ENCODE results near the gene CYBA.
A peak's percentile ranks its signal among the peaks of the same experiment; 100 is the strongest.

The CYBA gene

GRCh38 chr16:88647178-88648070 is 3.4 kb downstream of the CYBA start:
- DNase-seq (ENCODE audit: low read depth): no peak

- no peak for DNase-seq (ENCODE audit: low read depth)
Measured at GRCh38 chr16:88646345-88647034, 4.4 kb downstream of the CYBA start.

GRCh38 chr16:88645941-88646340 is 4.9 kb downstream of the CYBA start:
- no peak for DNase-seq (ENCODE audit: low read depth)

- DNase-seq (ENCODE audit: low read depth): no peak
Measured at GRCh38 chr16:88645455-88645854, 5.4 kb downstream of the CYBA start.

- no peak for DNase-seq (ENCODE audit: low read depth)
Measured at GRCh38 chr16:88643644-88643932, 7.3 kb downstream of the CYBA start.

- no peak for DNase-seq (ENCODE audit: low read depth)
Measured at GRCh38 chr16:88642881-88643643, 7.8 kb downstream of the CYBA start.

GRCh38 chr16:88640498-88641247 is 10.2 kb downstream of the CYBA start:
- no peak for DNase-seq (ENCODE audit: low read depth)

- no peak for DNase-seq (ENCODE audit: low read depth)
Measured at GRCh38 chr16:88640039-88640495, 10.8 kb downstream of the CYBA start.

- no peak for DNase-seq (ENCODE audit: low read depth)
Measured at GRCh38 chr16:88639231-88640038, 11.4 kb downstream of the CYBA start.

- no peak for DNase-seq (ENCODE audit: low read depth)
Measured at GRCh38 chr16:88638323-88639230, 12.3 kb downstream of the CYBA start, which contains the start of gene IL17C. Gene IL17C (plus strand): TSS chr16:88638572. CDS start chr16:88638642, 70 bp downstream.

- DNase-seq (ENCODE audit: low read depth): no peak
Measured at GRCh38 chr16:88636488-88637265, 14.2 kb downstream of the CYBA start.

- DNase-seq (ENCODE audit: low read depth): no peak
Measured at GRCh38 chr16:88635671-88636319, 15.1 kb downstream of the CYBA start.

- no peak for DNase-seq (ENCODE audit: low read depth)
Measured at GRCh38 chr16:88634994-88635670, 15.7 kb downstream of the CYBA start.

GRCh38 chr16:88634141-88634993 is 16.5 kb downstream of the CYBA start:
- peak; percentile 54 for DNase-seq (ENCODE audit: low read depth)

GRCh38 chr16:88633684-88634140 is 17.1 kb downstream of the CYBA start:
- no peak for DNase-seq (ENCODE audit: low read depth)

- no peak for DNase-seq (ENCODE audit: low read depth)
Measured at GRCh38 chr16:88632587-88632930, 18.3 kb downstream of the CYBA start.
